A673 (cell line): Measurements from ENCODE around the gene RNF149.

ENCODE experiments used
- CTCF ChIP-seq: fragments of 300-800, 200-600 bp; sonication (generic); conservative IDR thresholded peaks from 2 replicates; pipeline ENCODE4 v1.5.1; 2017; ENCODE audit warnings: low read depth, mild to moderate bottlenecking, antibody characterized with exemption, low read length, moderate library complexity, mixed read lengths
- EZH2 ChIP-seq: fragments of 200-600 bp; sonication (generic); IDR thresholded peaks from 2 replicates; pipeline ENCODE4 v1.6.1; 2017; ENCODE audit warnings: borderline replicate concordance, low read depth, mild to moderate bottlenecking, mixed read lengths, antibody characterized with exemption, low read length; ENCODE audit not compliant: poor library complexity, severe bottlenecking

- TF ChIP-seq CTCF (no peak), EZH2 (no peak)
These were observed 56.0 kb downstream of the RNF149 start, which contains the start of gene CNOT11 for GRCh38 chr2:101252408-101253012.
